HG02943 (cell line): ENCODE measurements around the gene COL26A1.
"Not testable (repeated sequence)": the region's sequence is repeated elsewhere in the genome, so short reads cannot be mapped to it uniquely, and the experiment has no call there.

Experiments
- ATAC-seq: cut with Tn5 transposase; IDR thresholded peaks from one replicate; pipeline ENCODE4 v1.9.1; 2021; ENCODE audit warnings: mild to moderate bottlenecking, low read depth, moderate library complexity; ENCODE audit not compliant: unreplicated experiment

The COL26A1 gene

DNA sequence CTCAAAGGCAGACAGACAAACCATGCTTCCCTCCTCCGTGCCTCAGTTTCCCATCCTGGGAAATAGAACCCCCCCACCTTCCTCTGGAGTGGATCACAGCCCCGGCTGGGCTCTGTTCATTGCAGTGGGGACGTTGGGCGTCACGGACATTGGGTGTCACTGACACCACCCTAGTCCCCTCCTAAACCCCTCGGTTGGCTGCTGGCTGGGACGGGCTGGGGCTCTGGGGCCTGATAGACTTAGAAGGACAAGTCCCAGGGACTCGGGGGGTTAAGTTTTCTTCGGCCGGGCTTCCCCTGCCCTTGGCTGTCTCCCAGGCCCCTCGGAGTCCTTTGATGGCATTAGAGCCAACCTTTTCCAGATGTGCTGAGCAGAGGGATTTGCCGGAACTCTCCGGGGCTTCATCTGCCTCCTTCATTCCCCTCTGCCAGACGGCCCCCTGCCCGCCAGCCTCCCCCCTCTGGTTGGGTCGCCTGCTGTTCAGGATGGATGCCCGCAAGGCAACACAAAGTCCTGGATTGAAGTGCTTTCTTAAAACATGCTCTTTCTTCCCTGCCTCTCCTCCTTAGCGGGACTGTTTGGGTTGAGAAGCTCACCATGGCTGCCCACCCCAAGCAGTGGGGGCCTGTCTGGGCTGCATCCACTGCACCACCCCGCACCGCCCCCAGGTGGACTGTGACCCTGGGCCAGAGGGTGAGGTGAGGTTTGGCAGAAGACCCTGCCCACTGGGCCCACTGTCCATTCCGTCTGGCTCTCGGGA lies 73.0 kb downstream of the COL26A1 start:
- ATAC-seq: no peak

DNA sequence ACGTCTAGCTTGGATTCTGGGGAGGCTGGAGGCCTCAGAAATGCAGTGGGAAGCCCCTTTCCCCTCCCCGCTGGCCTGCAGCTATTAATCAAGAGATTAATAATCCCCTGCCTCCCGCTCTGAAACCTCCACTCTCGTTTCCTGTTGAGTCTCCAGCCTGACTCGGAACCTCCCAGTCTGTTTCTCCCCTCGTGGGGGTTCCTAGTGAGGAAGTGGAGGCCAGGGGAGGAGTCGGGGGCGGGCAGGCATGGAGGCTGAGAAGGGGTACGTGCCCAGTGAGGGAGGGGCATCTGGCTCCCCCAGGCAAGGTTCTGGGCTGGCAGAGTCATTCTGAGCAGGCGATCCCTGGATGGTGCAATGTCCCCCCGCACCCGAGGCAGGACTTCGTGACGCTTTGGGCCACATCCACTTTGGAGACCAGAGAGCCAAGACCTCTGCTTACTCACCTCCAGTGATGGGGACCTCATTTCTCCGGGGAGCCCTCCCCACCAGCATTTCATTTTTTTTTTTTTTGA lies 73.6 kb downstream of the COL26A1 start:
- no peak for ATAC-seq

DNA sequence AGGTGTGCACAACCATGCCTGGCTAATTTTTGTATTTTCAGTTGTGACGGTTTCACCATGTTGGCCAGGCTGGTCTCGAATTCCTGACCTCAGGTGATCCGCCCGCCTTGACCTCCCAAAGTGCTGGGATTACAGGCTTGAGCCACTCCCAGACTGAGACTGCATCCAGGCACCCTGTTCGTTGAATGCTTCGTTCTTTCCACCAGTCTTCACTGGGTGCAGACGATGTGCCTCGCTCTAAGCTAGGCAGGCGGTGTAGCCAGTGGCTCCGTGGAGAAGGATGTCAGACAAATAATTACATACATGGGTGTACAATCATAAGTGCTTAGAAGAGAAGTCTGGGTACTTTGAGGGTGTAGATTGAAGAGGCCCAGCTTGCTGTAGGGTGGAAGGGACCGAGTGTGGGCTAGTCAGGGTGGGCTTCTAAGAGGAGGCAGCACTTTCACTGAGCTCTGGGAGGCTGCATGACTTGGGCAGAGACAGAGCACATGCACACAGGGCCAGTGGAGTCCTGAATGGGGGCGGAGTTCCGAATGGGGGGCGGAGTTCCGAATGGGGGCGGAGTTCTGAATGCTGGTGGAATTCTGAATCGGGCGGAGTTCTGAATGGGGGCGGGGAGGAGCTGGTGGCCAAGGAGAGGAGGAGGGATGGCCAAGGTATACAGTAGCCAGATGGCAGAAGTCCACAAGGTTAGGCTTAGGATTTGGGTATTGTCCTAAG lies 74.3 kb downstream of the COL26A1 start:
- no peak for ATAC-seq

DNA sequence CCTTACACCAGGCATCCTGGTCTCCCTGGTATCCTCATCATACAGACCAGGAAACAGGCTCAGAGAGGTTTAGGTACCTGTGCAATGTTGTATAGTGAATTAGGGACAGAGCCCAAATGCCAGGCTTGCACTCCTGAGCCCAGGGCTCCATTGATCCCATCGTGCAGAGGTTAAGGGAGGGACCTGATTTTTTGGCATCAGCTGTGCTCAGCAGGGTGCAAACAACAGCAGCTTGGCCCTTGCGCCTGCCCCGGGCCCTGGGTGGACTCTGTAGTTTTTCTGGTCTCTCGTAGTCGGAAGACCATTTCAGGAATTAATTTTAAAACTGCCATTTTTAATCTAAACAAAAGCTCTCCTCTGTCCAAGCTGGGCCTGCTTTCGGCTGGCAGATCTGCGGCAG lies 79.2 kb downstream of the COL26A1 start:
- ATAC-seq: no peak

DNA sequence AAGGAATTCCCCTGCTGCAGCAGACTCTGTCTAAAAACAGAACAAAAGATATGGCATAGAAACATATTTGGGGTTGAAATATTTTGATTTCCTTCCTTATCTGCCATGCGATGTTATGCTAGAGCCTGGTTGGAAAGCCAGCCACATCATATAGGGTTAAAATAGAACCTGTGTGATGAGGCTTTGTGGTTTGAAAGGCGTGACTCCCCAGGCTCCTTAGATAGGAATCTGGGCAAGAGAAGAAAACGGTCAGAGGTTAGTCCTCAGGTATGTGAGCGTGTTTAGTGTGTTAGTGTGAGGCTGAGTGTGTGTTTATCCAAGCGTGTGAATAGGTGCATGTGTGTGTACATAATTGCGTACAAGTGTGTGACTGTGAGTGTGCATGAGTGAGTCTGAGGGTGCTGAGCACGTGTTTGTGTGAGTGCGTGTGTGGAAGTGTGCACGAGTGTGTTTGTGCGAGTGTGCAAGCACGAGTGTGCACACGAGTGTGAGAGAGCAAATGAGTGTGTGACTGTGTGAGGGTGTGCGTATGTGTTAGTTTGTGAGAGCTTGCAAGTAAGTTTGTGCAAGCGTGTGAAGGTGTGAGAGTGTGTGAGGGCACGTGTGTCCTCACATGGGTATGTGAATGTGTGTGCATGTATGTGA lies 79.9 kb downstream of the COL26A1 start:
- no peak for ATAC-seq

DNA sequence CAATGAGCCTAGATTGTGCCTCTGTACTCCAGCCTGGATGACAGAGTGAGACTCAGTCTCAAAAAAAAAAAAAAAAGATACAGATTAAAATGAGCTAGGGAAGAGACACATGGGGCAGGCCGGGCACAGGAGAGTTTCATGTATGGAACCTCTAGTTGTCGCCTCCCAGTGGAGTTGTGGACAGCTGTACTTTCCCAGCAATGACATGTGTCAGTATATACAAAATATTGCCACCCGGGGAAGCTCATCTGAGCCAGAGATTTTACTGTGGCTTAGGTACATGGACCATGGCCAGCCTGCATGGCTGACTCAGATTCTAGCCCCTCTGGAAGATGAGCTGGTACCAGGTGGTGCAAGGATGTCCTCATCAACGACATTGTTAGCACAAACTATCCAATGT lies 87.4 kb downstream of the COL26A1 start:
- ATAC-seq: no peak

DNA sequence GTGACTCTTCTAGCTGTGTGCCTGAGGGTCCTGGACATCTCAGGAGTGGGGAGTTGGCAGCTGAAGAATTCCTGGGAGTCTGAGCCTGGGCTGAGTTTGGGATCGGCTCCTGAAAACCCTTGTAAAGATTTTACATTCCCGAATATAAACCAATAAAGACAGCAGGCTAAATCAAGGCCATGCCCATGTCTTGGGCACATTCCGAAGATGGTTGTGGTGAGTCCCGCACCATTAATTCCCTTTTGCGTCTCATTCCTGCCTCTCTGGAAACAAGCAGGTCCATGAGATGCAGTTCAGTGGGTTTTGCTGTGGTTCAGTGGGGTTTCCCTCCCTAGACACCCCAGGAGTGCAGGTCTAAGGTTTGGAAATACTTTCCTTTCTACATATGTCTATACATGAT lies 90.9 kb downstream of the COL26A1 start:
- no peak for ATAC-seq

DNA sequence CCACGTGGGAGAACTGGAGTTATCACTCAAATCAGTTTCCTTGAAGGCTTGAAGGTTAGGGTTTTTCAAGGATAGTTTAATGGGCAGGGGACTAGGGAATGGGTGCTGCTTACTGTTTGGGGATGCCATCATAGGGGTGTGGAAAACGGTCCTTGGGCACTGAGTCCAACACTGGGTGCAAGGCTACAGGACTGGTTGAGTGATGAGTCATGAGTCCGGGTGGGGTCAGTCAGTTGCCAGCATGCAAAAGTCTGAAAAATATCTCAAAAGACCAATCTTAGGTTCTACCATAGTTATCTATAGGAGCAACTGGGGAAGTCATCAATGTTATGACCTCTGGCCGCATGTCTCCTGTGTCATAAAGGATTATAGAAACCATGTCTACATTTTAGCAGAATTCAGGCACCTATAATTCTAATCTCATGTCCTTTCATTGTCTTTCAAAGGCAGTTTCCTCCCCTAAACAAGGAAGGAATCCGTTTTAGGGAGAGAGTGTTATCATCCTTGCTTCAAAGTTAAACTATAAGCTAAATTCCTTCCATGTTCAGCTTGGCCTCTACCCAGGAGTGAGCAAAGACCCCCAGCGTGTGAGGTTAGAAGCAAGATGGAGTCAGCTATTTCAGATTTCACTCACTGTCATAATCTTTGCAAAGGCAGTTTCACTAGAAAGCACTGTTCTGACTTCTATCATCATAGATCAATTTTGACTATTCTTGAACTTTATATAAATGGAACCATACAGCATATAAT lies 94.5 kb downstream of the COL26A1 start:
- ATAC-seq: no peak

DNA sequence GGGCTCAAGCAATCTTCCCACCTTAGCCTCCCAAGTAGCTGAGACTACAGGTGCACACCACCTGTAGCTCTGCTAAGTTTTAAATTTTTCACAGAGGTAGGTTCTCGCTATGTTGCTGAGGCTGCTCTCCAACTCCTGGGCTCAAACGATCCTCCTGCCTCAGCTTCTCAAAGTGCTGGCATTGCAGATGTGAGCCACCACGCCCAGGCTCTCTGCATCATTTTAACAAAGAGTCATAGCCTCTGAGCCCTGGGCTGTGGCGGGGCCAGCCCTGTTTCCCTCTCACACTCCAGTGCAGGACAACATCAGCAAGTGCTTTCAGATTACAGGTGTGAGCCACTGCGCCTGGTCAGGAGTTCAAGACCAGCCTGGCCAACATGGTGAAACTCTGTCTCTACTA lies 102.5 kb downstream of the COL26A1 start:
- ATAC-seq: no peak

DNA sequence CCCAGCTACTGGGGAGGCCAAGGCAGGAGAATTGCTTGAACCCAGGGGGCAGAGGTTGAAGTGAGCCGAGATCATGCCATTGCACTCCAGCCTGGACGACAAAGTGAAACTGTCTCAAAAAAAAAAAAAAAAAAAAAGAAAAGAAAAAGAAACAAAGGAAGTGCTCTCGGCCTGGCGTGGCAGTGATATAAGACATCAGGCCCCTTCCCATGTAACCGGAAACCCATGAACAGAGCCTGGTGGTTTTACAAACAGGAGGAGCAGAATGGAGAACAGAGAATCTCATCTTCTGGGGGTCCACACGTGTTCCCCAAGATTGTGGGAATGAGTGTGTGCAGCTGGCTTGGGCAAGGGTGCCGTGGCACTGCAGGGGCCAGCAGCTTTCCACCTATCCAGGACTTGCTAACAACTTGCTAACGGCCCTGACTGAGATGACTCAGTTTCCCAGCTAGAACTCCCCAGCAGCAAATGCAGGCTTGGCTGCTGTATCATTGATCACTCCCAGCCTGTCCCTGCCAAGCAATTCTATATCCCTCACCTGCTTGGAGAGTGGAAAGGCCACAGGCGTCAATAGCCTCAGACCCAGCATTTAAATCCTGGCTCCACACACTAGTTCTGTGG lies 103.0 kb downstream of the COL26A1 start:
- no peak for ATAC-seq

DNA sequence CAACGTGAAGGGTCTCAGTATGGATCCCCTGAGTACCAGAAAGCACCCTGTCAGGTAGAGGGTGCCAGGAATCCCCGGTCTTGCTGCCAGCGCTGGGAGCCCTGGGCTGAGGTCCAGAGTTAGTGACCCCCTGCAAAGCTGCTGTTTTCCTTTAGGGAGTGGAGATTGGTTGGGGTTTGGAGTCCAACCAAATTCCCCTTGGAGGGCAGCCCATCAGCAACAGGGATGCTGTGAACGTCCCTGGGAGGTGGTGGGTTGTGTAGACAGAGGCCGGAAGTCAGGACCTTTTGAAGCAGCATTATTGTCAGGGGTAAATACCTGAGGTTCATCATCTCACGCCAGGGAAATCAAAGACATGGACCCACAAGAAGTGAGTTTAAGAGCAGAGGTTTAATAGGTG lies 104.2 kb downstream of the COL26A1 start:
- ATAC-seq: no peak

DNA sequence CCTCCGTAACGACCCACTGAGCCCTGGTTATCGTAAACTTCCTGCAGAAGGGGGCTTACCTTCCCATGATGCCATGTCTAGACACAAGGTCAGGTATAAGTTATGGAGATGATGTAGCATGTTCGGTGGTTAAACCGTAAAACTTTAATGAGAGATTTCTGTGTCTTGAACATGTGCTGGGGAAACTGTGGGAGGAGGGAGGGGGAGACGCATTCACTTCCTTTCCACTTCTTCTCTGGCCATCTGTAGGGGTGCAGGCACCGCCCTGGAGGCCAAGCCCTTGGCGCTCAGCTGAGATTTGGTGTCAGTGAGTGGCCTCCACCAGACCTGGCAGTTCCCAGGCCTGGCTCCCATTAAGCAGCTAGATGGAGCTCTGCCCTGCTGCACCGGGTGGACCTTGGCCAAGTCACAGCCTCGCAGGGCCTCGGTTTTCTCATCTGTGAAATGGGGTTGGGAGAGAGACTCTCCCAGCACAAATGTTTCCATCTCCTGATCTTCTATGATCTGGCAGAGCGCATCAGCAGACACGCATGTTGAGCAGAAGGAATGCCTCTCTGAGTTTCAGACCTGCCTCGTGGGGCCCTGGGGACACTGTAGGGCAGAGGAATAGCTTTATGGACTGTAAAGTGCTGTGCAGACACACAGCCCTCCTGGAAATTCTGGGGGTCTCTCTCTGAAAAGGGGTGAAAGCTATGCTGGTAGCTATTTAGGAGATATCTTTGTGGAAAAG lies 106.0 kb downstream of the COL26A1 start:
- ATAC-seq: no peak

DNA sequence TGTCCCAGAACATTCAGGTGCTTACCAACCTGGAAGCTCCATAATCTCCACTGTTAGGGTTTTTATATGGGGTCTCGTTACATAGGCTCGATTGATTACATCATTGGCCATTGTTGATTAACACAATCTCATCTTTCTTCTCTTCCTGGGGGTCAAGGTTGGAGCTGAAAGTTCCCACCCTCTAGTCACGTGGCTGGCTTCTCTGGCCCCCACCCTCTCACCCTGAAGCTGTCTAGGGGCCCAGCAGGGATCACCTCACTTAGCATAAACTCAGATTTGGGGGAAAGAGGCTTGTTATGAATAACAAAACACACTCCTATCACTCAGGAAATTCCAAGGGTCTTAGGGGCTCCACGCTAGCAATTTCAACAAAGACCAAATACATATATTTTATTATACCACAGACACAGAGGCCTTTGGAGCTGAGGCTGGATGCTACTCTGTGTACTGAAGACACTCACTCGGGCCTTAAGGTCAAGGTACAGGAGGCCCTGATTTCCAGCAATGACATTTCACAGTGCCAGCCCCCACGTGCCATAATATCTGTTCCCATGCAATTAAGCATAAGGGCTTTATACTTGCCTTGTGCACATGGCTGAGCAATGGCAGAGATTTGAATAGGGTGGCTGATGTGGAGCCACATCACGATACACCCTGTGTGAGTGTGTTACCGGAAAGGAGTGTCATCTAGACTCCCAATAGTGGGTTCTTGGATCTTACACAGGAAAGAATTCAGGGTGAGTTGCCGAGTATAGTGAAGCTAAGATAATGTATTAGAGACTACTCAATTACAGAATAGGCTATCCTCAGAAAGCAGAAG lies 108.2 kb downstream of the COL26A1 start:
- ATAC-seq: no peak

DNA sequence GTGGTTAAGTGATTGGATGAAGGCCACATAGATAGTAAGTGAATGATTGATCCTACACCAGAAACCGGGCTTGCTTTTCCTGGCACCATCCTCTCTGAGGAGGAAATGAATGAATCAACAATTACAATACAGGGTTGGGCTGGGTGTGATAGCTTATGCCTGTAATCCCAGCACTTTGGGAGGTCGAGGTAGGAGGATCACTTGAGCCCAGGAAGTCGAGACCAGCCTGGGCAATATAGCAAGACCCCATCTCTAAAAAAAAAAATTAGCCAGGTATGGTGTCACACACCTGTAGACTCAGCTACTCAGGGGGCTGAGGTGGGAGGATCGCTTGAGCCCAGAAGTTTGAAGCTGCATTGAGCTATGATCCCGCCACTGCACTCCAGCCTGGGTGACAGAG lies 111.5 kb downstream of the COL26A1 start:
- ATAC-seq: no peak

DNA sequence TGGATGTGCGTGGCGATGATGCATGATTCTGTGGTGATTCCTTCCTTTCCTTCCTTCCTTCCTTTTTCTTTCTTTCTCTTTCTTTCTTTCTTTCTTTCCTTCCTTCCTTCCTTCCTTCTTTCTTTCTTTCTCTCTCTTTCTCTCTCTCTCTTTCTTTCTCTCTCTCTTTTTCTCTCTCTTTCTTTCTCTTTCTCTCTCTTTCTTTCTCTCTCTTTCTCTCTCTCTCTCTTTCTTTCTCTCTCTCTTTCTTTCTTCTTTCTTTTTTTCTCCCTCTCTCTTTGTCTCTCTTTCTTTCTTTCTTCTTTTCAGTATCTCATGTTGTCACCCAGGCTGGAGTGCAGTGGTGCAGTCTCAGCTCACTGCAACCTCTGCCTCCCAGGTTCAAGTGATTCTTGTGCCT lies 113.0 kb downstream of the COL26A1 start:
- ATAC-seq: not testable (repeated sequence)

DNA sequence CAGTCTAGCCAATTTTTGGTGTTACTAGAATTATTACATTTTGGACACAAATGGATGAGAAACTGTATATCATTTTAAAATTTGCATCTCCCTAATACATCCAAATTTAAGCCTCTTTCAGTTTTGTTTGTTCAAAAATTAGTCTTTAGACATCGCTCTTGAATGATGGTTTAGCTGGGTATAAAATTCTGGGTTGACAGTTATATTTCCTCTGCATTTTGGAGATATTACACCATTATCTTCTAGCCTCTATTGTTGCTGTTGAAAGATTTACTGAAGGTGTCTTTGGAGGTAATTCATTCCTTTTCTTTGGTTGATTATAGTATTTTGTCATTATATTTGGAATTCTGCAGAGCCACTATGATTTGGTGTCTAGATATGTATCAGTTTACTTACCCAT lies 116.5 kb downstream of the COL26A1 start:
- no peak for ATAC-seq

DNA sequence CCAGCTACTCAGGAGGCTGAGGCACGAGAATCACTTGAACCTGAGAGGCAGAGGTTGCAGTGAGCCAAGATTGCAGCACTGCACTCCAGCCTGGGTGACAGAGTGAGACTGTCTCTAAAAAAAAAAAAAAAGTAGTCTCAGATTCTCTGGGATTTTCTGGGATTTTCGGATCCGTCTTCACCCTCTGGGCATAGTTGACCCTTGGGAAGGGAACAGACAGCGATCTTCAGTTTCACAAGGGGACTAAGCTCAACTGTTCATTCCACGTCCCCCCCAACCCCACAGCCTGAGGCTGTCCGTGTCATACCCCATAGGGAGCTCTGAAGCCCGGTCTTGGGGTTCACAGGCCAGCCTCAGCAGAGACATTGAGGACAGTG lies 123.4 kb downstream of the COL26A1 start:
- ATAC-seq: not testable (repeated sequence)

DNA sequence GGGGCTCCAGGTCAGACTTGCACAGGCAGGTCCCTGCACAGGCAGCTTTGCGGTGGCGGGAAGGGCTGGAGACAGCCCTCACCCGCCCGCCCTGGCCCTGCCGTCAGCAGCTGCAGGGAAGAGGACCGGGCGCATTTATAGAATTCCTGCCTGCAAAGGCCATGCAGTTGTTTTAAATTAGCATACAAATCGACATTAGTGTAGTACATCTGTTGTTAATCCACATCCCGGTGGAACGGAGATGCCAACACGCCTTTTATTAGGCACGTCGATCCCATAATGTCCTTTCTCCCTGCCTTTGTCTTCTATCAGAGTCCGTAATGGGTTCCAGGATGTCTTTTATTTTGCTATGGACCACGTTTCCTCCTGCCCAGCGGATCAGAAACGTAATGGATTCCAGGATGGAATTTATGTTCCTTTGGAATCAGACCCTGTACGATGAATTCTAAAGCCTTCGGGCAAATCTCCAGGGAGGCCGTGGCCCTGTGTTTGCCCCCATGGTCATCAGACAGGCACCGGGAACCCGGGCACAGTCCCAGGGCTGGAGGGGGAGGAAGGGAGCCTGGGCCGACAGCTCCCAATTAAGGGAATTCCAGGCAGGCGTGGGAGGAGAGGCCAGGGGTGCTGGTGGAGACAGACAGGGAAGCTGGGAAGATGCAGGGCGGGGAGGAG lies 123.9 kb downstream of the COL26A1 start:
- ATAC-seq: no peak
